HG03108 (cell line): ENCODE measurements around the gene ZNF827.

Source experiments
- ATAC-seq: cut with Tn5 transposase; IDR thresholded peaks from one replicate; pipeline ENCODE4 v1.9.1; 2021; ENCODE audit warnings: moderate library complexity; ENCODE audit not compliant: unreplicated experiment

Gene ZNF827

GRCh38 chr4:145890689-145891088, 47.9 kb downstream of the ZNF827 start:
- no peak for ATAC-seq

GRCh38 chr4:145888393-145888792, 50.2 kb downstream of the ZNF827 start:
- ATAC-seq: no peak

- ATAC-seq: no peak
Observed at GRCh38 chr4:145887241-145887991, 51.2 kb downstream of the ZNF827 start.

- no peak for ATAC-seq
Observed at GRCh38 chr4:145886871-145887240, 51.8 kb downstream of the ZNF827 start.

- ATAC-seq: no peak
Observed at GRCh38 chr4:145885666-145886065, 53.0 kb downstream of the ZNF827 start.

- no peak for ATAC-seq
Observed at GRCh38 chr4:145884775-145885174, 53.8 kb downstream of the ZNF827 start.

- ATAC-seq: no peak
Observed at GRCh38 chr4:145883101-145883694, 55.4 kb downstream of the ZNF827 start.

- no peak for ATAC-seq
Observed at GRCh38 chr4:145882604-145883003, 56.0 kb downstream of the ZNF827 start.

GRCh38 chr4:145881989-145882388, 56.6 kb downstream of the ZNF827 start:
- no peak for ATAC-seq

GRCh38 chr4:145881576-145881975, 57.0 kb downstream of the ZNF827 start:
- no peak for ATAC-seq

GRCh38 chr4:145880355-145880960, 58.2 kb downstream of the ZNF827 start:
- ATAC-seq: no peak

GRCh38 chr4:145879598-145879997, 59.0 kb downstream of the ZNF827 start:
- no peak for ATAC-seq

GRCh38 chr4:145878501-145879435, 59.9 kb downstream of the ZNF827 start:
- ATAC-seq: no peak

- ATAC-seq: no peak
Observed at GRCh38 chr4:145876531-145877180, 62.0 kb downstream of the ZNF827 start.

GRCh38 chr4:145873901-145874300, 64.7 kb downstream of the ZNF827 start:
- no peak for ATAC-seq

GRCh38 chr4:145871209-145871608, 67.4 kb downstream of the ZNF827 start:
- no peak for ATAC-seq

GRCh38 chr4:145870155-145871020, 68.2 kb downstream of the ZNF827 start:
- ATAC-seq: peak; percentile 46

GRCh38 chr4:145868637-145869409, 69.8 kb downstream of the ZNF827 start:
- ATAC-seq: peak; percentile 58

- no peak for ATAC-seq
Observed at GRCh38 chr4:145867406-145867805, 71.2 kb downstream of the ZNF827 start.
